ENCODE data around the gene AGAP3.

The AGAP3 gene

GRCh38 chr7:151074817-151075661, 11.2 kb upstream of the AGAP3 start:
- no peak for DNase-seq

GRCh38 chr7:151075662-151075971, 10.7 kb upstream of the AGAP3 start:
- no peak for DNase-seq

- DNase-seq = no peak
Observed at GRCh38 chr7:151075978-151076426, 10.3 kb upstream of the AGAP3 start.

DNA sequence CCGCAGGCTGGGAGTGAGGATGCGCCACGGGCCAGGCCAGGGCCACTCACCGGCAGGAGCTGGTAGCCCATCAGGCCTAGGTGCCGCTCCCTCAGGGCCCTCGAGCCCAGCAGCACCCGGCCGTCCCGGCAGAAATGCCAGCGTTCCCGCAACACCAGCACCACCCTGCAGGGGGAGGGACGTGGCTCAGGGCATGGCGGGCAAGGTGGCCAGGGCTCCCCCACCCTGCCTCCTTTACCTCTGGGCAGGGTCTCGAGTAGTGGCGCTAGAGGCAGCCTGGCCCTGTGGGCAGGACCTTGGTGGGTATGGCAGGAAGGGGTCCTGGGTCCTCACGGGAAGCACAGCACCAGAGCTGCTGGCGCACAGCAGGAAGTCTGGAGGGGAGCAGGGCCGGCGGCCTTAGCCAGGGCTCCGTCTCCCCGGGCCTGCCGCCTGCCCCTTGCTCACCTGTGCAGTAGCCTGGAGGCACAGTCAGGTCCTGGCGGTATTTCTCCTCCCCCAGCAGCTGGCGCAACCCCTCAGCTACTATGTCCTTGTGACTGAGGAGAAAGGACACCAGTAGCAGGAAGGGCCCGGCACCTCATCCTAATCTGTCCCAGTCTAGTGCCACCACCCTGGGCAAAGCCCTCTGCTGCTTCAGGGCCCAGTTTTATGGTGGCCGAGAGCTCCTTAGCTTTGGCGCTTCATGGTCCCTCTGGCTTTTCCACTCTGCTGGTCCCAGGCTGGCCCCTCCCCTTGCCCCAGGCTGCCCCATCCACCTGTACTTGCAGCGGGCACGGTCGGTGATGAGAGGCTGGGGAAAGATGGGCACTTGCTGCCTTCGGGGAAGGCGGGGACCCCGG, 9.2 kb upstream of the AGAP3 start:
- peak; percentile 42 for DNase-seq

DNA sequence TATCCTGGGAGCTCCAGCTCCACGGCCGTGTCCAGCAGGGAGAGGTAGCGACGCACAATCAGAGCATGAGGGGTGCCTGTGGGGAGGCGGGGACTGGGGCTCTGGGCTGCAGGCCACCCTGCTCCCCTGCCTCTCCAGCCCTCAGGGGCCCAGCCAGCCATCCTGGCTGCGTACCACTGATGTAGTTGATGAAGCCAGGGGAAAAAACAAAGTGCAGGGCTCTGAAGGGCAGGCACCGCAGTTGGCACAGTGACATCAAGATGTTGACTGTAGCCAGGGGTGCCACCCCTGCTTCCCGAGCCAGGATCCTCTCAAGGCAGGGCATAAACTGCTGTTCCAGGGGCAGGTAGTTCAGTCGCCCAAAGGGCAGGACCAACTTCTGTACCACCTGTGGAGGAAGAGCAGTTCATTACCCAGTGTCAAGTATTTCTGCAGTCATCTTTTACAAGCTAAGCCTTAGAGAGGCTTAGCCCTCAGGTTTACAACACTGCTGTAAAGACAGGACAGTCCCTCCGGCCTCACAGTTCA, 8.5 kb upstream of the AGAP3 start:
- DNase-seq = no peak

DNA sequence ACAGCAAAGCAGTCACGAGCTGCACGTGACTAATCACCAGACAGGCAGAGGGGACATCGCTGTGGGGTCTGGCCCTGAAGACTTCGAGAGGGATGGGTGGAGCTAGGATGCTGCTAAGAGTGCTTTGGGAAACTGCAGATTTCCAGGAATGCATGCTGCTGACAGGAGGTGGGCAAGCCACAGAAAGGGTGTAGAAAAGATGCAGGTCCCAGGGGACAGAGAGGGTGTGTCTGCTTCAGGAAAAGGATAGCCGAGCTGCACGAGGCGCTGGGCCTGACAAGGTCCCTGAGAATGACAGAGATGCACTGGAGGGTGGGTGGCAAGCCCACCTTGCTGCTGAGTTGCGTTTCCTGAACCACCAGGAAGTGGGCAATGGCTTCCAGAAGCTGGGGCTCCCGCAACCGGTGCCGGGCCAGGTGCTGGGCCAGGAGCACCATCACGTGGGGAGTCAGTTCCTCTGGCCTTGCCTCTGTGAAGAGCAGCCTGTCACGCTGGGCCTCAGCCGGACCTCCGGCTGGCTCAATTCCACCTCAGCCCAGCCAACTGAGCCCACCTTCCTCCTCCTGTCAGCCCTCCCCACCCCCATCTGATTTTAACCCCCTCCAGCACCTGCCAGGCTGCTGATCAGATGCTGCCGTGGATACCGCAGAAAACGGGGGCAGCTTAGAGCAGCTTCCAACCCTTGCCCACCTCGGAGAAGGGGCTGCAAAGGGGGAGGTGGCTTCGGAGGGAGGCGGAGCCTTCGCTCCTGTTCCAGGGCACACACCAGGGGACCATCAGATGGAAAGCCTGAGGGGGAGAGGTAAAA, 7.8 kb upstream of the AGAP3 start:
- no peak for DNase-seq

DNA sequence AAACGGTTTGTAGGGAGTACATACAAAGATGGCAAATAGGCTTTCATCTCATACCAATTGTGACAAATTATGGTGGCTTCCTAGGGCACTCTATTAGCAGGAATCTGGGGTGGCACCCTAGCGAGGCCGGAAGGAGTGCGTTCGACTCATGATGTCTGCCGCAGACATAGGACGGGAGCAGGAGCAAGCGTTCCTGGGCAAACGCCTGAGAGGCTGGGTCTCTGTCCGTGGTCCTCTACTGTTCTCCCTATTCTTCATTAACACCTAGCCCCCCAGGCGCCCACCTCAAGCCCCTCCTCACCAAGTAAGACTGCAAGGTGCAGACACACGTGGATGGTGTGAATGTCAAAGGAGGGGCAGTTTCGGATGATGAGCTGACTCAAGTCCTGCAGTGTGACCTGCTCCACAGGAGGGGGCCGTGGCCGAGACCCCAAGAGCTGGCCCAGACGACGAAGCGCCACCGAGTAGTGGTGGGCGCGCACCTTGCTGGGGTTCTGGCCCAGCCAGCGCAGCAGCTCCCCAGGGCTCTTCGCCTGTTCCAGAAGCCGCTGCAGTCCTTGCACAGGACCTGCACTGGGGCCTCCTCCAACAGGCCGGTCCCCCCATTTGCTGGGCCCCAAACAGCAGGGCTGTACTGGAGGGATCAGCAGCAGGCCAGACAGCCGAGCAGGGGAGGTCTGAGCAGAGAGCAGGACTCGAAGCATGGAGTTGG, 6.9 kb upstream of the AGAP3 start:
- DNase-seq = no peak

GRCh38 chr7:151080067-151080521, 6.2 kb upstream of the AGAP3 start:
- peak; percentile 62 for DNase-seq

DNA sequence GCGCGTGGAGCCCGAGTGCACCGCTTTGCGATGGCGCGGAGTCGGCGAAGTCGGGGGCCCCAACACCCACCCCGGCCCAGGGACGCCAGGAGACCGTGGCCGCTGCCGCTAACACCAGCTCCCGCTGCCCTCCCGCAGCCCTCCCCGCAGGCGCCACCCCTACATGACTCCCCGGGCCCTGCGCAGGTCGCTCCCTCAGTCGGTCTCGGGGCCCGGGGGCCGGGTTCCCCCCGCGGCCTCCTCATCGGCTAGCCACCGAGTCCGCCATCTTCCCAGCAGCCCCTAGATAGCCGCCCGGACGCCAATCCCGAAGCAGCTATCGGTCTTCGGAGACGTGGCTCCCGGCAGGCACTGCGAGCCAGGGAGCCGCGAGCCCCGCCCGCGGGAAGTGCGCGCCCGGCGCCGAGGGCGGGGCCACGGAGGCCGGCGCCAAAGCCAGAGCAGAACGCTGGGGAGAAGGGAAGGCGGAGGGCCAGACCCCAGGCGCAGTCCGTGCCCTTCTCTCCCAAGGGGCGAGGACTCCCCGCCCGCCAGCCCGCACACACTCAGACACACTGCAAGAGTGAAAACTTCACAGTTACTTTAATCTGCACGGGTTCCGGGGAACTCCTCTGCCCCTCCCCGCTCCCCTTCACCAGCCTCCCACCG, 5.6 kb upstream of the AGAP3 start, which contains the start of gene FASTK:
TSS of gene FASTK (minus strand) at position 288 of the 648 bp plus-strand sequence. CDS start at position 245, 43 bp downstream.
- peak; percentile 97 for DNase-seq

GRCh38 chr7:151081170-151082101, 4.8 kb upstream of the AGAP3 start:
- no peak for DNase-seq

GRCh38 chr7:151082141-151083070, 3.9 kb upstream of the AGAP3 start:
- DNase-seq = no peak

- peak; percentile 87 for DNase-seq
Observed at GRCh38 chr7:151083071-151083823, 3.0 kb upstream of the AGAP3 start, which contains the start of gene TMUB1. TSS of gene TMUB1 (minus strand) at chr7:151083493. CDS start at chr7:151082563, 930 bp downstream.

DNA sequence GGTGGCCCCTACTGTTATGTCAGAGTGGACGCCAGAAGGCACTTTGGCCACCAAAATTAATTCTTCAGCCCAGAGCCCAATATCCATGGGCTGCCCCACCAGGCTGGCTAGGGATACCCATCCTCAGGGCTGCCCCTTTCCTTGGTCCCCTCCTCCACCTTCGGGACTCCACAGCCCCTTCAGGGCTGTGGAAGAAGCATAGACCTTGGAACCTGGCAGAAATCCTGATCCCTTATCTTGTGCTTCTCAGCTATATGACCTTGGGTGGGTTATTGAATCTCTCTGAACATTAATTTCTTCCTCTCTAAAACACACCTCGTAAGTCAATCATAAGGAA, 2.5 kb upstream of the AGAP3 start:
- no peak for DNase-seq

DNA sequence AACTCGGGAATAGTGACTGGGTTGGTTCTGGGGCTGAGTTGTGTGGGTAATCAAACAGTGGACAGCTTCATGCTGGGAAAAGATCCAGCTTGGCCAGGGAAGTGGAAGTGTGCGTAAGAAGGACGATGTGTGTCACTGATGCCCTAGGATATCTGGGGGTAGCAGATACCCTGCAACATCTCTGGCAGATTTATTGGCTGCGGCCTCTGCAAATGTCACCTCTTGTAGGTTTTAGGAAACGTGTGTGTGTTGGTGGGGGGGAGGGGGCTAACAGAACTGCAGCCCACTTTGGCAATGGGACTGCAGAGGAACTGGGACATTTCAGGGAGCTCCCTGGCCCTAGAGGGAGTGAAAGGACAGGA, 965 bp upstream of the AGAP3 start:
- DNase-seq = no peak

GRCh38 chr7:151086802-151087244, 548 bp downstream of the AGAP3 start:
- peak; percentile 55 for DNase-seq

- DNase-seq = peak; percentile 64
Observed at GRCh38 chr7:151087245-151088018, 1.2 kb downstream of the AGAP3 start.

GRCh38 chr7:151088019-151088855, 2.0 kb downstream of the AGAP3 start:
- no peak for DNase-seq

Data from hematopoietic multipotent progenitor cell treated with erythropoietin and hydrocortisone succinate and interleukin-3 and kit ligand, for 4 days (in vitro differentiated cells).